K562 (cell line): ENCODE measurements around the gene FANCC. TPM values are rescaled to one million over a fixed set of nuclear protein-coding genes. Genes with fewer than 3 reads are reported as not detected.

Source experiments
- ATAC-seq: fragments of 200-7000 bp; cut with Tn5 transposase; 3 replicates; pipeline ENCODE4 v1.9.1; 2020; ENCODE audit warnings: moderate library complexity
- BruUV-seq: library from RNA; stranded (reverse); fragments of 400-500 nt; replicated peaks from 2 replicates; lab custom pipeline; 2021; lab: Mats Ljungman, UMichigan
- CTCF ChIA-PET: fragments of 300-600 bp; formaldehyde crosslinking; extraction: SDS; loops from one replicate; lab custom pipeline; 2021; ENCODE audit warnings: low intra/inter-chr PET ratio; lab: Yijun Ruan, JAX
- POLR2A ChIA-PET: fragments of 300-600, 350-650 bp; sonication (Branson Sonifier 250); formaldehyde crosslinking; extraction: SDS; loops from one replicate; lab custom pipeline; 2021; ENCODE audit warnings: antibody characterized with exemption, inconsistent platforms; lab: Yijun Ruan, JAX
- DNase-seq, 4 experiments: peaks; one replicate each; pipeline versions ENCODE4 v3.0.0 to v3.0.0-alpha.2; 2011 to 2018; ENCODE audit warnings: low spot score in 3 of 4, mixed read lengths in 3 of 4; ENCODE audit errors: extremely low read depth in 1 of 4
- FAIRE-seq: peaks from 2 replicates; lab custom pipeline; 2011; peaks lifted over from hg19 to GRCh38; lab: Jason Lieb, UNC
- H2AFZ ChIP-seq: 2 replicates; pipeline ENCODE4 v1.6.0; 2011; ENCODE audit warnings: low read depth, low read length, control low read depth, inconsistent platforms
- H3K27ac ChIP-seq: fragments of 200-600 bp; 3 replicates; pipeline ENCODE4 v1.8.0; 2011; ENCODE audit warnings: low read depth, mild to moderate bottlenecking, control low read depth, inconsistent platforms, low read length, moderate library complexity, mixed read lengths; ENCODE audit errors: extremely low read depth
- H3K27me3 ChIP-seq, 2 experiments: fragments of 300-600 bp in 1 of 2; 2 replicates in 1 of 2; 3 replicates in 1 of 2; pipeline versions ENCODE4 v1.6.0 to v1.8.0; 2011; ENCODE audit warnings: inconsistent platforms in 2 of 2, low read length in 2 of 2, mild to moderate bottlenecking in 1 of 2, mixed read lengths in 1 of 2, moderate library complexity in 1 of 2; ENCODE audit not compliant: control insufficient read depth in 2 of 2, insufficient read depth in 2 of 2
- H3K36me3 ChIP-seq: fragments of 300-600 bp; 3 replicates; pipeline ENCODE4 v1.8.0; 2011; ENCODE audit warnings: mild to moderate bottlenecking, low read length, inconsistent platforms; ENCODE audit not compliant: control insufficient read depth, insufficient read depth
- H3K4me1 ChIP-seq, 2 experiments: fragments of 200-600 bp in 1 of 2; replicated peaks in 1 of 2; 2 replicates in 1 of 2; 3 replicates in 1 of 2; pipeline versions ENCODE4 v1.5.1 to v1.8.0; 2011; ENCODE audit warnings: inconsistent platforms in 2 of 2, low read length in 2 of 2, mild to moderate bottlenecking in 1 of 2, mixed read lengths in 1 of 2, moderate library complexity in 1 of 2; ENCODE audit not compliant: control insufficient read depth in 2 of 2, insufficient read depth in 2 of 2
- H3K4me2 ChIP-seq: 2 replicates; pipeline ENCODE4 v1.6.1; 2011; ENCODE audit warnings: low read length, control low read depth, inconsistent platforms, mixed read lengths; ENCODE audit not compliant: insufficient read depth
- H3K4me3 ChIP-seq: fragments of 200-600 bp; sonication (generic), shearing (Covaris generic); 2 replicates; pipeline ENCODE4 v1.5.1; 2016; ENCODE audit warnings: control low read depth, inconsistent platforms
- H3K79me2 ChIP-seq: fragments of 200-600 bp; 3 replicates; pipeline ENCODE4 v1.8.0; 2011; ENCODE audit warnings: low read length, inconsistent platforms; ENCODE audit not compliant: control insufficient read depth, insufficient read depth
- H3K9ac ChIP-seq, 2 experiments: 2 replicates each; pipeline versions ENCODE4 v1.6.0 to v1.6.1; 2011; ENCODE audit warnings: low read depth in 2 of 2, low read length in 2 of 2, control low read depth in 1 of 2, inconsistent platforms in 1 of 2, mild to moderate bottlenecking in 1 of 2, mixed read lengths in 1 of 2; ENCODE audit not compliant: insufficient read depth in 1 of 2
- H3K9me1 ChIP-seq: one replicate; pipeline ENCODE4 v1.6.0; 2011; ENCODE audit warnings: inconsistent platforms, mild to moderate bottlenecking, low read length, moderate library complexity; ENCODE audit not compliant: control insufficient read depth, insufficient read depth
- H3K9me3 ChIP-seq: replicated peaks from 2 replicates; pipeline ENCODE4 v1.5.1; 2011; ENCODE audit warnings: low read depth, low read length, inconsistent platforms; ENCODE audit not compliant: control insufficient read depth, insufficient read depth
- H4K20me1 ChIP-seq: replicated peaks from 2 replicates; pipeline ENCODE4 v1.6.1; 2011; ENCODE audit warnings: low read length, inconsistent platforms, mixed read lengths; ENCODE audit not compliant: control insufficient read depth, insufficient read depth
- CEBPZ ChIP-seq: fragments of 150-350 bp; IDR thresholded peaks from 2 replicates; pipeline ENCODE4 v1.6.1; 2014; ENCODE audit warnings: low read depth, mild to moderate bottlenecking, low read length, borderline replicate concordance
- GABPB1 ChIP-seq: sonication (generic); formaldehyde crosslinking; IDR thresholded peaks from 2 replicates; pipeline ENCODE4 v1.8.0; 2022; ENCODE audit warnings: mild to moderate bottlenecking, missing genetic modification reagents
- ZNF561 ChIP-seq: fragments of 450-650 bp; formaldehyde crosslinking; conservative IDR thresholded peaks from 2 replicates; pipeline ENCODE4 v1.4.0; 2020; ENCODE audit warnings: mild to moderate bottlenecking, moderate library complexity
- ZNF583 ChIP-seq: fragments of 250-450 bp; sonication (Bioruptor Pico); IDR thresholded peaks from 2 replicates; pipeline ENCODE4 v1.4.0; 2020
- WGBS: fragments of 100-300 bp; shearing (Covaris generic); methylation state at CpG from one replicate; pipeline ENCODE4 v1.1.6; 2016; ENCODE audit warnings: low coverage, mixed read lengths; ENCODE audit not compliant: insufficient coverage; ENCODE audit errors: missing lambda C conversion rate; 5-methylcytosine and 5-hydroxymethylcytosine counted together
- in situ Hi-C: fragments of 300-500 bp; cut with MboI; formaldehyde crosslinking; loops from 4 replicates; pipeline ENCODE4 v1.15.0; 2018; ENCODE audit warnings: inconsistent platforms, mixed read lengths
- intact Hi-C: fragments of 100-400 bp; cut with micrococcal nuclease; formaldehyde crosslinking; loops from 2 replicates; pipeline ENCODE4 v1.14.2; 2022
- polyA plus RNA-seq, 8 experiments: library from polyadenylated mRNA; depleted of rRNA in 4 of 8; stranded (reverse) in 5 of 8; unstranded in 3 of 8; fragments of >200 nt; fragmentation: Nextera tagmentation in 2 of 8; fragmentation: Illumina TruSeq in 1 of 8; extraction: Ambion mirVana in 2 of 8; extraction: Trizol in 1 of 8; gene quantifications; 2 replicates each; pipeline versions ENCODE4 v1.2.1 to v1.2.3, GENCODE V29; 2011 to 2014; ENCODE audit warnings: inconsistent platforms in 1 of 8, missing spikeins in 1 of 8
- total RNA-seq, 7 experiments: library from RNA; depleted of rRNA in 6 of 7; stranded (reverse); fragments of >200 nt in 6 of 7; fragmentation: Illumina TruSeq in 2 of 7; extraction: Trizol in 2 of 7; gene quantifications; 2 replicates each; pipeline versions ENCODE4 v1.2.1 to v1.2.3, GENCODE V29; 2011 to 2021; ENCODE audit warnings: low replicate concordance in 1 of 7

FANCC gene
- total and polyA plus RNA-seq, 9 of the 15 experiments (the other 6 are each of a cell fraction or from before 2014, with no cell fraction given): 4.6 to 18.4 (median 14.2) TPM

DNA sequence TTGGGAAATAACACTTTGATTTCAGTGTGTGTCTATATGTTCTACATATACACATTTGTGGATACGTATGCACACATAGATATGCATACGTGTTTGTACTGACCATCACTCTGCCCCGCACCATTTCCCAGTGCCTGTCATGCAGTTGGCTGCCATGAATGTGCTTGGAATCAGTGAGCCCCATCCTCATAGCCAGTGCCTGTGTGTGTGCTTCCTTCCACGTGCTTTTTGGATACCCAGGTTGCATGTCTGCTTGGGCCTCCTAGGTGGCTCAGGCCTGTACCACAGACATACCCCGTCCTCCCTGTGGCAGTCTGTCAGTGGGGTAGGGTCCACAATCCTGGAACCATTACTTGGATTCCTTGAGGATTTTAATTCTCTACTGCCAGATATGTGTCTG is 243.6 kb downstream of the FANCC start:
- H3K9me3 ChIP-seq: no peaks in the 10 kb centered on the region
- no peaks in the 10 kb centered on the region for H3K79me2 ChIP-seq
- H3K36me3 ChIP-seq: peaks cover 3% of the 10 kb centered on the region; the same call in 2 of the 3 replicates
- peaks cover 0 to 3% of the 10 kb centered on the region in 2 experiments; a peak in 1 of 5 replicates for H3K4me1 ChIP-seq
- H3K9me1 ChIP-seq: no peaks in the 10 kb centered on the region
- H3K27ac ChIP-seq: no peak overlapping the region
- no peak for TF ChIP-seq ZNF583 (CRISPR knock-in tag)
- no peak for TF ChIP-seq GABPB1 (CRISPR knock-in tag)
- TF ChIP-seq ZNF561 (CRISPR knock-in tag): no peak
- no peak for TF ChIP-seq CEBPZ
- no peak overlapping the region for H3K4me2 ChIP-seq
- H3K27me3 ChIP-seq: no peaks in the 10 kb centered on the region
- ChIA-PET POLR2A (no interaction called here), CTCF (no interaction called here)
- H3K9ac ChIP-seq: no peak overlapping the region
- H3K4me3 ChIP-seq: no peak overlapping the region
- 77% methylated on average over 5 of the region's 5 CpGs for WGBS
- no peak overlapping the region for H2AFZ ChIP-seq
- intact Hi-C loops (no loop called here), in situ Hi-C loops (no loop called here)
- 0 out of 2 replicates have a peak, but pooled peaks cover 5% of the 10 kb centered on the region for H4K20me1 ChIP-seq
- no peak for FAIRE-seq
- no peak for DNase-seq
- no TSS peak for BruUV-seq
- no peak for ATAC-seq
